GM08714 (cell line): ENCODE data around the gene SGK1.
"Not testable (repeated sequence)": the region's sequence is repeated elsewhere in the genome, so short reads cannot be mapped to it uniquely, and the experiment has no call there.

Source experiments
- H3K4me3 ChIP-seq: fragments of 200-500 bp; sonication (Bioruptor generic); 2 replicates; pipeline ENCODE4 v1.5.1; 2014; ENCODE audit warnings: mild to moderate bottlenecking, low read length, inconsistent platforms
- ZNF274 ChIP-seq: IDR thresholded peaks from 2 replicates; pipeline ENCODE4 v1.6.1; 2012; ENCODE audit warnings: mild to moderate bottlenecking, low read depth, low read length

The SGK1 gene

DNA sequence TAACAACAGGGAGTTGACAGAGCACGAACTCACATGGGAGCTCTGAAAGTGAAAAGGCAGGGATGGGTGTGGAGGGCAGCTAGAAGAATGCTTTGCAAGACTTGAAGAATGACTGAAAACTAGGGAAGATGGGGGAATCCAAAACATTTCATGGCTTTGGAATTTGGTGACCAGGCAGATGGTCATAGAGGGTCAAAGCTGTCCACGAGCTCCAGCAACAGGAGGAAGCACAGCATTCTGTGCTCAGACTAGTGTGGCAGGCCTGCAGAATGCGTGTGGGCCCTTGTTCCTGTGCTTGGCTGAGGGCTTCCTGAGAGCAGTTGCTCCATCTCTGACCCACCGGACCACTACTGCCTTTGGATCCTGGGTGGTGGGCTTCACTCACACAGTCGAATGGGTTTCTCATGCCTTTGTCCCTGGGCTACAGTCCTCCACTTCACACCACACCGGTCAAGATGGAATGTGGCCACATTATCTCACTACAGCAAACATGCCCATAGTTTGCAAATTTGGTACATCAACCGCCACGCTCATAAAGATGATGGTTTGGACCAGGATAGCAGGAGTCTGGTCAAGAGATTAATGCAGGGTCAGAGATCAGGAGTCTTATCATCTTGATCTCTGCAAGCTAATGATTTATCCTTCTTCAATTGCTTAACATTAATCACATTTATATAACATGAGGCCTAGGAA, 100.7 kb downstream of the SGK1 start:
- no peak for TF ChIP-seq ZNF274
- no peak overlapping the region for H3K4me3 ChIP-seq

GRCh38 chr6:134216301-134217010, 101.5 kb downstream of the SGK1 start:
- H3K4me3 ChIP-seq, result no peak overlapping the region
- TF ChIP-seq ZNF274, result no peak

GRCh38 chr6:134213410-134213809, 104.5 kb downstream of the SGK1 start:
- not testable (repeated sequence) for H3K4me3 ChIP-seq

- H3K4me3 ChIP-seq, result no peak overlapping the region
Measured at GRCh38 chr6:134211297-134211696, 106.6 kb downstream of the SGK1 start.

DNA sequence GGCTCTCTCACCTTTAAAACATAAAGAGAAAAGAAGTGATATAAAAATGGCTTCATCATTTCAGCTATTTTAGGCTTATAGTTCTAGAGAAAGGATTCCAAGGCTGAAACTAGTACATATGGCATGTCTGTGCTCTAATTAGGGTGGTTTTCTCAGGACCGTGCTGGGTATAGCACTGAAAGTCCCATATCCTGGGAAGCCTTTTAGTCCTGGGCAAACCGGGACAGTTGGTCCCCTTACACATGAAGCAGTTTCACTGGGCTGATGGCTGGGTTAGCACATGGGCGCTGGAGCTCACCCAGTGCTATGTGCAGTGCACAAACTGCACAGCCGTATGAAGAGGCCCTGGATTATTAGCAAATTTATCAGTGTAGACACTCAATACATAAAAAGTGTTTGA, 110.5 kb downstream of the SGK1 start:
- no peak overlapping the region for H3K4me3 ChIP-seq
- no peak for TF ChIP-seq ZNF274

More at GRCh38 chr6:134211297-134211696, 106.6 kb downstream of the SGK1 start:
- TF ChIP-seq ZNF274, result no peak

- no peak for TF ChIP-seq ZNF274
- H3K4me3 ChIP-seq, result no peak overlapping the region
Measured at GRCh38 chr6:134205366-134205765, 112.5 kb downstream of the SGK1 start.

DNA sequence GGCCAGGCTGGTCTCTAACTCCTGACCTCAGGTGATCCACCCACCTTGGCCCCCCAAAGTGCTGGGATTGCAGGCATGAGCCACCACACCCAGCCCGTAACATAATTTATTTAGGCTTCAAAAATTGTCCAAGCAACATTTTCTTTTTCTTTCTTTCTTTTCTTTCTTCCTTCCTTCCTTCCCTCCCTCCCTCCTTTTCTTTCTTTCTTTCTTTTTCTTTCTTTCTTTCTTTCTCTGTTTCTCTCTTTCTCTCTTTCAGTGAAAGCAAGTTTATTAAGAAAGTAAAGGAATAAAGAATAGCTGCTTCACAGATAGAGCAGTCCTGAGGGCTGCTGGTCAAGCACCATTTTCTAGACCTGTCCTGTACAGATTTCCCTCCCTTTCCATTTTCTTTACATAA, 113.2 kb downstream of the SGK1 start:
- not testable (repeated sequence) for H3K4me3 ChIP-seq

DNA sequence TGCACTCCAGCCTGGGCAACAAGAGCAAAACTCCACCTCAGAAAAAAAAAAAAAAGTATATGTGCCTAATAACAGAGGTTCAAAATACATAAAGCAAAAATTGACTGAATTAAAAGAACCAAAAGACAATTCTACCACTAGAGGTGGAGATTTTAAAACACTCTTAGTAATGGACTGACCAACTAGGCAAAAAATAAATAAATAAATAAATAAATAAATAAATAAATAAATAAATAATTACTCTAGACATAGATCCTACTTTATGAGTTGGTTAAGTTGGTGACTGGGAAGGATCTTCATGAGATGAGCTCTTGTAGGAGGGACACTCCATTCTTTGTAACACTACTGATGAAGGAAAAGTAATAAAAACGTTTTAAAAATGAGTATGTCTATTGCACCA, 113.9 kb downstream of the SGK1 start:
- no peak overlapping the region for H3K4me3 ChIP-seq
- no peak for TF ChIP-seq ZNF274

GRCh38 chr6:134201716-134202115, 116.2 kb downstream of the SGK1 start:
- TF ChIP-seq ZNF274, result no peak
- no peak overlapping the region for H3K4me3 ChIP-seq

- H3K4me3 ChIP-seq, result no peak overlapping the region
- no peak for TF ChIP-seq ZNF274
Measured at GRCh38 chr6:134199848-134200606, 117.9 kb downstream of the SGK1 start.

DNA sequence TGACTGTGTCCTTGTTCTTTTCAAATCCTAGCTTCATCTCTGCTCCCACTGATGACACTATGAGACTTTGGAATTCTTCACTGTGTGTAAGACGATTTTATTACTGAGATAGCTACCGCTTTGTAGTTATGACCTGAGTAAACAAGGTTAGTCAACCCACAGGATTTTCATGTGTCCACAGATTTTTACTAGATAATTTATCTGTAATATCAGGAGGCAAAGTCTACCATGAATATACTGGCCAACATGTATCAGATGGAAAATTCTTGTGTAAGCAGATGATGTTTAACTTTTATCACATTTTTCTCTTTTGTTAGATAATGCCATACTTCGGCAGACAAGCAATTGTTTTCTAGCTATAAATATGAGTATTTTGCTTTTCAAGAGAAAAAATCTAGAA, 119.8 kb downstream of the SGK1 start:
- no peak for TF ChIP-seq ZNF274
- no peak overlapping the region for H3K4me3 ChIP-seq

DNA sequence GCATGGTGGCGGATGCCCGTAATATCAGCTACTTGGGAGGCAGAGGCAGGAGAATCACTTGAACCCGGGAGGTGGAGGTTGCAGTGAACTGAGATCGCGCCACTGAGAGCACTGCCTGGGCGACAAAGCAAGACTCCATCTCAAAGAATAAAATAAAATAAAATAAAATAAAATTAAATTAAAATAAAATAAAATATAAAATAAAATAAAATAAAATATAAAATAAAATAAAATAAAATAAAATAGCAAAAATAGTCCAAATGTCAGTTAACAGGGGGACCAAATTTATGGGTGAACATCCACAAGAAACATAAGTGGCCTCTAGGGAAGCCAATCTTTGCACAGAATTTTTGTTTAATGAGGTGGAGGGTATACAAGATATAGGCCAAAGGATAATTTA, 120.2 kb downstream of the SGK1 start:
- not testable (repeated sequence) for H3K4me3 ChIP-seq

GRCh38 chr6:134196568-134197193, 121.2 kb downstream of the SGK1 start:
- no peak overlapping the region for H3K4me3 ChIP-seq
- TF ChIP-seq ZNF274, result no peak

DNA sequence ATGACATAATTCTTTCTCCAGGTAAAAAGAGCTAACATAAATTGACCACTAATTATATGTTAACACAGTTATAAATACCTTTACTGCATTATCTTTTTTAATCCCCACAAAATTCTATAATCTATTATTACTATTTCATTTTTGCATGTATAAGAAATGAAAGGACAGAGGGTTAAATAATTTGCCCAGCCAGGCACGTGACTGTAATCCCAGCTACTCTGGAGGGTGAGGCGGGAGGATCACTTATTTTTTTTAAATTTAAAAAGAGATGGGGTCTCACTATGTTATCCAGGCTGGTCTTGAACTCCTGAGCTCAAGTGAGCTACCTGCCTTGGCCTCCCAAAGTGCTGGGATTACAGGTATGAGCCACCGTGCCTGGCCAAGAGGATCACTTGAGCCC, 121.9 kb downstream of the SGK1 start:
- TF ChIP-seq ZNF274, result no peak
- no peak overlapping the region for H3K4me3 ChIP-seq
